HG02571 (cell line): ENCODE data around the gene COX7A2L.
"Not testable (repeated sequence)": the region's sequence is repeated elsewhere in the genome, so short reads cannot be mapped to it uniquely, and the experiment has no call there.

Experiments
- ATAC-seq: cut with Tn5 transposase; IDR thresholded peaks from one replicate; pipeline ENCODE4 v1.9.1; 2021; ENCODE audit warnings: mild to moderate bottlenecking, moderate library complexity; ENCODE audit not compliant: unreplicated experiment

The COX7A2L gene, protein sequence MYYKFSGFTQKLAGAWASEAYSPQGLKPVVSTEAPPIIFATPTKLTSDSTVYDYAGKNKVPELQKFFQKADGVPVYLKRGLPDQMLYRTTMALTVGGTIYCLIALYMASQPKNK

DNA sequence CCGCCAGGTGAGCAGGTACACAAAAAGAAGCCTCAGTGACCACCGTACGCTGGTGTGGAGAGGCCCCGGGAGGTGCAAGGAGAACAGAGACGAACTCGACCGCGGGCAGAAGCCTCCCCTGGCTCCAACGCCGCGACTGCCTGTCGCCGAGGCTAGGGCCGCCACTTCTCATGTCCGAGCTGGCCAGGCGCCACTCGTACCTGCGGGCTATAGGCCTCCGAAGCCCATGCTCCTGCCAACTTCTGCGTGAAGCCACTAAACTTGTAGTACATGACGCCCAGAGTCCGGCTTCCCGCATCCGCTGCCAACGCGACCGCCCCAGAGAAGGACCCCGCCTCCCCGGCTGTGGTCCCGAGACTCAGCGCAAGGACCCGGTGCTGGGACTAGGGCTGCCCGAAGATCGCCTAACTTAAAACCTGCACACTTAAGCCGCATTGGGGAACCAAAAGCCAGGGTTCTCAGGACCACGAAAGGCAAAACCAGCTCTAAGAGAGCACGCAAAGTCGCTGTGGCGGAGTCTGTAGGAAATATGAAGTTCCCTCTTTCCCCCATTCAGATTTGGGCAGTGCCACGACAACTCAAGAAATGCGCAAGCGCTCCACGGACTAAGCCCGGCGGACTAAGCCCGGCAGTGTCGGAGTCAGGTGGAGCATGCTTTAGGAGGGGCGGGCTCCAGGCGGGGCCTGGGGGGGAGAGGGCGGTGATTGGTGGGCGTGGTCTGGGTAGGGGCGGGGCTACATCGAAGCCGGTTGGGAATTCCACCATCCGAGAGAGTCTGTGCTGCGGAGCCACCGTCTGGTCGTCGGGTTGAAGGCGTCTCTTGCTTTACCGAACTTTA, at the start of gene COX7A2L:
TSS of gene COX7A2L (minus strand) at position 328 of the 838 bp plus-strand sequence. CDS start at position 272, 56 bp downstream.
- peak; percentile 91 for ATAC-seq

DNA sequence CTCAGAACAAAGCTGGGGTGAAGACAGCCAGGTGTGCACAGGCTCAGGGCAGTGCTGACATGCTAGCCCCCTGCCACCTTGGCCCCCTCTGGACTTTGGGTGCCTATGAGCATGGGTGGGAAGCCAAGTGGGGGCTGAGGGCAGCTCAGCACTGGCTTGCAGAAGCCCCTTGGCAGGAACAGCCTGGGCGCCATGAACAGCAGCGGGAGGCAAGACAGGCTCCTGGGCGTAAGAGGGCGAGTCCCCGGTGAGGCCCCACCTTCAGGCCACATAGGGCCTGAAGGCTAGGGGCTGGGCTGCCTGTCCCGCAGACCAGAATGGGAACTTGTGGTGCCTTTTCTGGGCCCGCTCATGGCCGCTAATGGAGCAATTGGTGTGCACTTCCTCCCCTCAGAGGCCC, 47.0 kb upstream of the COX7A2L start:
- no peak for ATAC-seq

DNA sequence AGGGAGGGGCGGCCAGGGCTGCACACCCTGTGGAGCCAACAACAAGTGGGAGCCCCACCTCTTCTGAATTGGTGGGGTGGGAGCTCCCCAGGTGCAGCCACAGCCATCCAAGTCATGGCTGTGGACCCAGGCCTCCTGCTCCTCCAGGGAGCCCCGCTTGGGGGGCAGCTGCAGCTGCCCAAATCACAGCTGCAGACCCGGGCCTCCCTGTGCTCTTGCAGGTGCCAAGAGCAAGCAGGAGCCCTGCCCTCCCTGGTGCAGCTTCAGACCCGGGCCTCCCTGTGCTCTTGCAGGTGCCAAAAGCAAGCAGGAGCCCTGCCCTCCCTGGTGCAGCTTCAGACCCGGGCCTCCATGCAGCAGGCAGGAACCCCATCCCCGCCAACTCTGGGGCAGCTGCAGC, 46.5 kb upstream of the COX7A2L start:
- no peak for ATAC-seq

DNA sequence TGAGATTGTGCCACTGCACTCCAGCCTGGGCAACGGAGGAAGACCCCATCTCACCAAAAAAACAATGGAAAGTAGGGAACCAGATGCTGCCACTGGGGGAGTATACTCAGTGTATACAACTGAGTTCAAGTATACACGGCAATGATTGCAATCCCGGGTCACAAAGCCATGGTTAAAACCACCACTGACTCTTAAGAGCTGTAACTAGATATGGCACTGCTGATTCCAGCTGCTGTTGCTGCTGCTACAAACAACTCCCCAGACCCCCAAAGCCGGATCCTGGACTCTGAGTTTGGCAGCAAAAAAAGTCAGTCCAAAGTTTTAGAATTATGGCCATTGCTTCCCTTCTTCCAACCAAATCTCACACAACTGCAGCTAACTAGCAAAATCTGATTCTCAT, 43.7 kb upstream of the COX7A2L start:
- no peak for ATAC-seq

DNA sequence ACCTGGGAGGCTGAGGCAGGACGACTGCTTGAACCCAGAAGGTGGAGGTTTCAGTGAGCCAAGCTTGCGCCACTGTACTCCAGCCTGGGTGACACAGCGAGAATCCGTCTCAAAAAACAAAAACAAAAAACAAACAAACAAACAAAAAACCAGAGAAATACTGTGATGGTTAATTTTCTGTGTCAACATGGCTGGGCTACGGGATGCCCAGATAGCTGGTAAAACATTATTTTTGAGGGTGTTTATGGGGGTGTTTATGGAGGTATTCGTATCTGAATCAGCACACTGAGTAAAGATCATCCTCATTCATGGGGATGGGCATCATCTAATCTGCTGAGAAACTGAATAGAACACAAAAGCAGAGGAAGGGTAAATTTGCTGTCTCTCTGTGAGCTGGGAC, 40.8 kb upstream of the COX7A2L start:
- ATAC-seq, result no peak

DNA sequence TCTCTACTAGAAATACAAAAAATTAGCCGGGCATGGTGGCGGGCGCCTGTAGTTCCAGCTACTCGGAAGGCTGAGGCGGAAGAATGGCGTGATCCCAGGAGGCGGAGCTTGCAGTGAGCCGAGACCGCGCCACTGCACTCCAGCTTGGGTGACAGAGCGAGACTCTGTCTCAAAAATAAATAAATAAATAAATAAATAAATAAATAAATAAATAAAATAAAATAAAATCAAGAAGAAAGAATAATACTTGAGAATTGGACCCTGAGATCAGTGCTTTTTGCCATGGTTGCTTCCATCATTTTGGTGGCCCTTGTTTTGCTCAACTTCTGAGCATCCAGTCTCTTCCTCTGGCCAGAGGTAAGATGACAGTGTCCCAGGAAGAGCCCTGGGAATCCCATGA, 37.0 kb upstream of the COX7A2L start:
- ATAC-seq, result not testable (repeated sequence)

DNA sequence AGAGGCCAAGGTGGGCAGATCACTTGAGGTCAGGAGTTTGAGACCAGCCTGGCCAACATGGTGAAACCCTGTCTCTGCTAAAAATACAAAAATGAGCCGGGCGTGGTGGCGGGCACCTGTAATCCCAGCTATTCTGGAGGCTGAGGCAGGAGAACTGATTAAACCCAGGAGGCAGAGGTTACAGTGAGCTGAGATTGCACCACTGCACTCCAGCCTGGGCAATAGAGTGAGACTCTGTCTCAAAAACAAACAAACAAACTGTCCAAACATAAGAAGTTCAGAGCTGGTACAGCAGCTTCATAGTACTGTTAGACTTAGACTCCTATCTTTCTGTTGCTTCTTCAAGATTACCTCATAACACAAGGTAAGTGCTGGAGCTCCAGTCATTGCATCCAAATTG, 32.3 kb upstream of the COX7A2L start:
- not testable (repeated sequence) for ATAC-seq

DNA sequence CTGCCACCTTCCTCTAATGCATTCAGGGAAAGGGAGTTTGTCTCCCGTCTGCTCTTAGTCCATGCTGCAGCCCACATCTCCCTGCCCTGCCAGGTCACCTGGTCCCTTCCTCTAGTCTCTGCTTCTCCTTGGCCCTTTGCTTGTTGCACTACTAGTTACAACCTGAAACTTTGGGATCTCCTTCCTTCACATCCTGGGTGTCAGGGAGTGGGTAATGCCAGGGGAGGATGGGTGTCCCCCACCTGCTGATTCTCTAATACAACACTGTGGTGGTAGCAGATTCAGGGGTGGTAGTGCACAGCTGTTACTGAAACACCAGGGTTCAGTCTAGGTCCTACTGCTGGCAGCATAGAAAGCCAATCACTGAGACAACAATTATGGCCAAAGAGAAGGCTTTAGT, 31.2 kb upstream of the COX7A2L start:
- no peak for ATAC-seq

DNA sequence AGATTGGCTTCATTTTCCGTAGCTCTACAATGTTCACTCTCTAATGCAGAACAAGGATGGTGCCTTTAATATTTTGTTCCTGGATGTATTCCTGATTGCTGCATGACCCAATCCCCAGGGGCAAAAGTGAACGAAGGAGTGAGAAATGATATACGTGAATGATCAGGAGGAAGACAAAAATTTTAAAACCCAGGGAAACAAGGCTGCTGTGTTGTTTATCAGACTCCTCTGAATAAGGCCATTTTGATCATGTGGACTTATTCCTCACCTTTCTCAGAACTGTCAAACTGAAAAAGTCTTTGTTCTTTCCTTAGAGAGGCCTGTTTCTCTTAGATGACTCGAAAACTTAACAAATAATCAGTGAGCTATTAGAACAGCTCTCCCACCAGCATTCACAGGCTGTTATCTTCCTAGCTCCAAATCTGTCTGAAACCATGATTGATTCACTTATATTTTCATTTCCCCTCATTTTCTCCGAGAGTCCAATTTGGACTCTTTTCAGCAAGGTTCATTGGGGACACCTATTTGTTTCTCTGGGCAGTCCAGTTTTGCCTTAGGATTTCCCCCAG, 29.5 kb upstream of the COX7A2L start:
- no peak for ATAC-seq

DNA sequence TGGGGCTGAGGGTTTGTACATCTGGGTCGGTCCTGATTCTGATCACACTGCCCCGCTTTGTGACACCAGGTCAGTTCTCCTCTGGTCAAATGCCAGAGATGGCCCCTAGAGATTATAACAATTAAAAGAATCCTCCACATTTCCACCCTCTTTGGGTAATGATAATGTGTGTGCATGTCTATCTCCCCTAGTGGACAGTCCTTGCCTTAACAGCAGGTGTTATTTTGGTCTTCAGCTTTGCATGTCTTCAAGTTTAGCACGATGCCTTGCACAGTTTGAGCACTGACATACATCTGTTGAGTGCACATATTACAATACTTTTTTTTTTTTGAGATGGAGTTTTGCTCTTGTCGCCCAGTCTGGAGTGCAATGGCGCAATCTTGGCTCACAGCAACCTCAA, 25.7 kb upstream of the COX7A2L start:
- no peak for ATAC-seq

DNA sequence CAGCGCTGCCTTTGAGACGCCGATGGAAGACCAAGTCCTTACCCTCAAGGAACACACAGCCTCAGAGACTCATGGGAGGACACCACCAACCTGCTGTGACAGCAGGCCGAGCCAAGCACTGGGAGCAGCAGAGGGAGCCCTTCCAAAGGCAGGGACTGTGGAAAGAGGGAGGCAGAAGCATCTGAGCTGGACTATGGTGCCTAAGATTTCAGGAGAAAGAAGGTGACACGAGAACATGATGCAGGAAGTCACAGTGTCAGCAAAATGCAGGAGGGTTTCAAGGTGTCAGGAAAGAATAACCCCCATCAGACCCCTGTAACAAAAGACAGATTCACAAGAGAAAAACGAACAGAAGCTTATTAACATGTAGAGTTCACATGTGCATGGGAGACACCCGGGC, 24.2 kb upstream of the COX7A2L start:
- no peak for ATAC-seq

DNA sequence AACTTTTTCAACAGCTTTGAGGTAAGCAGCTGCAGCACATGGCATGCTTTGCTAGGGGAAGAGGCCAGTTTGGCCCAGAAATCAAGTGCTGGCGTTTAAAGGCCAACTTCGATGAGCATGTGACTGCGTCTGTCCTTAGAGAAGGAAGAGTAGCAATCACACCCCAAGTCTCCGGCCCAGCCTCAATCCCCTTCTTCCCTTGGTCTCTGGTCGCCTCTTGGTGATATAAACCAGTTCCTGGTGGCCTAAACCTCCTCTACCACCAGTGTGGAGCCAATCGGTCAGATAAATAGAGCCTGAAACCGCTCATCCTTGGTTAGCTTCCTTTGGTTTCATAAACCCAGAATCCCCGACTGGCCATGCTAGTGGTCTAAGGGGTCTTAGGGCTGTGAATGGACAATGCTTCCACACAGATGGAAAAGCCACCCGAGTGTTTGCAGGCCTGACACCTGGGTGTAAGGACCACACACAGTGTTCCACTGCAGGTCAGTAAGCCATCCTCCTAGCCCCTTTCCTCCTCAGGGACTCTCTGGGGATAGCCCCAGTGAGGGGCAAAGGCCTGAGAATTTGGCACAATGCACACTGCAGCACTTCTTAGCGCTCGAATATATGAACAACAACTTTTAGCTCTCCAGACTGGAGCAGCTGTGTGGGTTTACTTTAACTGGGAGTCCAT, 23.0 kb upstream of the COX7A2L start:
- no peak for ATAC-seq

DNA sequence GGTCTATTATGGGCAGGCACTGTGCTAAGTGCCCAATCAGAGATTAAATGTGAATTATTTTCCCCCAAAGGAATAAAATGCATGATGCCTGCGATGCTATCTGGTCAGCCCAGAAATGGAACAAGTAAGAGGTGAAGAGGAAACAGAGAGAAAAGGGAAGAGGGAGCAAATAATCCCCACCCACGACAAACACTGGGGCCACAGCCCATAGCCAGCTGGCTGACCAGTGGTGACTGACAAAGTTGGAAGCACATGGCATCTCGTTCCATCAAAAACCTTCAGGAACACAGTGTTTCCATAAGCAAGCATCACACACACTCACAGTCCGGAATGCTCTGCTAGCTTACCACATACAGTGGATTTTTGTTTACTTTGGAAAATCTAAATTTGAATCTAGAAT, 21.1 kb upstream of the COX7A2L start:
- no peak for ATAC-seq

DNA sequence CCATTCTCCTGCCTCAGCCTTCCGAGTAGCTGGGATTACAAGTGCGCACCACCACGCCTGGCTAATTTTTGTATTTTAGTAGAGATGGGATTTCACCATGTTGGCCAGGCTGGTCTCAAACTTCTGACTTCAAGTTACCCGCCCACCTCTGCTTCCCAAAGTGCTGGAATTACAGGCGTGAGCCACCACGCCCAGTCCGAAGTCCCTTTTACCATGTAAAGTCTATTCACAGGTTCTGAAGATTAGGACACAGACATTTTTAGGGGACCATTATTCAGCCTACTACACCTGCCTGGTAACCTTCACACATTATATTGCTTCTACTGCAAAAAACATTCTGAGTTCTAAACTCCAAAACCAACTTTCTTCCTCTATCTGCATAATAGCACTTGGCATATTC, 19.0 kb upstream of the COX7A2L start:
- not testable (repeated sequence) for ATAC-seq

DNA sequence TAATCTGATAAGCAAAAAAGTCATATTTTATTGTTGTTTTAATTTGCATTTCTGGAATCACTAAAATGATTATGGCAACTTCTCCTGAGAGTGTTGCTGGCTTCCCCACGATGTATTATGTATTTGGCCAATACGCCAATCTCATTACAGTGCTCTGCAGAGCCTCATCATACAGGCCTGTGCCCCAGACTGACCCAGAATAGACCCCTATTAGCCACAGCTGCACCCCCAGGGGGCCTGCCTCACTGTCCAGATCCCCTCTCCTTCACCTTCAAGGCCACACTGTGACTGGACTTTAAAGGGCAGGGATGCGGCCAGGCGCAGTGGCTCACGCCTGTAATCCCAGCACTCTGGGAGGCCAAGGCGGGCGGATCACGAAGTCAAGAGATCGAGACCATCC, 17.4 kb upstream of the COX7A2L start:
- ATAC-seq, result no peak

DNA sequence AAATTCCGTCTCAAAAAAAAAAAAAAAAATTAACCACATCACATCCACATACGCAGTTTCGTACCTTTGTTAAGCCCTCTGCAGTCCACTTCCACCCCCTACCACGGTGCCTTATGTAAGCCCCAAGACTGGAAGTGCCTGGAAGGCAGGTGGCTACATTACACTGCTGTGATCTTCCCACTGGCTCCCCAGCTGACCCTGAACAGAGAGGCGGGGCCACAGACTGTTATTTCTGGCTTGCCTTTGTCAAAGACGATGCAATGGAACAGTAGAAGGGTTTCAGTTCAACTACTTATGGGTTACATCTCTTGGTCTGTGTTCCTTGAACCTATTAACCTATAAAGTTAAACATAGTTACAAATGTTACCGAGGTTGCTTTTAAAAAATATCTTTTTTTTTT, 15.7 kb upstream of the COX7A2L start:
- no peak for ATAC-seq

DNA sequence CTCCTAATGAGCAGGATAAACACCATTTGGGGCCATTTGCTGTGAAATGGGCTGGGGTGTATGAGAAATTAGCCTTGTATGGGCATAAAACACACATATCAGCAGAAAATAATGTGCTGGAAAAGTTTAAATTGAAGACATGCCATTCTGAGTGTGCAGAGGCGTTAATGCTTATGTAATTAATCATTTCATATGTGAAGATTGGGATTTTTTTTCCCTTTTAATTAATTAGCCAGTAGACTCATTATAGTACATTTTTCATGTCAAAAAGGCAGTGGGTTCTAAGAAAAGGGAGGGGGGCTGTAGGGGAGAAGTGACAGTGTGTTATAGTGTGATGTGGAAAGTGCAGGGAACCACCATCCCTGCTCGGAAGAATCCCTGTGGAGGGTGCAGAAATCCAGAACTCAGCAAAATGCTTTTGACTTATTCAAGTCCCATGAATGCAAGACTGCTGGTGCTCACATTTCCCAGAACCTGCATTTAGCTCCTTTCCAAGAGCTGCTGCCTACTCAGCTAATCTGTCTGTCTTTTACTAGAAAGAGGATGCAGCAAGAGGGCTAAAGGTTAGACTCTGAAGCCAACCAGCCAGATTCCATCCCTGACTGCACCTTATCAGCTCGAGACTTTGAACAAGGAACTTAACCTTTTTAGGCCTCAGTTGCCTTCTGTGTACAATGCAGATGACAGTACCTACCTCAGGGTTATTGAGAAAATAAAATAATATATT, 11.6 kb upstream of the COX7A2L start:
- no peak for ATAC-seq

DNA sequence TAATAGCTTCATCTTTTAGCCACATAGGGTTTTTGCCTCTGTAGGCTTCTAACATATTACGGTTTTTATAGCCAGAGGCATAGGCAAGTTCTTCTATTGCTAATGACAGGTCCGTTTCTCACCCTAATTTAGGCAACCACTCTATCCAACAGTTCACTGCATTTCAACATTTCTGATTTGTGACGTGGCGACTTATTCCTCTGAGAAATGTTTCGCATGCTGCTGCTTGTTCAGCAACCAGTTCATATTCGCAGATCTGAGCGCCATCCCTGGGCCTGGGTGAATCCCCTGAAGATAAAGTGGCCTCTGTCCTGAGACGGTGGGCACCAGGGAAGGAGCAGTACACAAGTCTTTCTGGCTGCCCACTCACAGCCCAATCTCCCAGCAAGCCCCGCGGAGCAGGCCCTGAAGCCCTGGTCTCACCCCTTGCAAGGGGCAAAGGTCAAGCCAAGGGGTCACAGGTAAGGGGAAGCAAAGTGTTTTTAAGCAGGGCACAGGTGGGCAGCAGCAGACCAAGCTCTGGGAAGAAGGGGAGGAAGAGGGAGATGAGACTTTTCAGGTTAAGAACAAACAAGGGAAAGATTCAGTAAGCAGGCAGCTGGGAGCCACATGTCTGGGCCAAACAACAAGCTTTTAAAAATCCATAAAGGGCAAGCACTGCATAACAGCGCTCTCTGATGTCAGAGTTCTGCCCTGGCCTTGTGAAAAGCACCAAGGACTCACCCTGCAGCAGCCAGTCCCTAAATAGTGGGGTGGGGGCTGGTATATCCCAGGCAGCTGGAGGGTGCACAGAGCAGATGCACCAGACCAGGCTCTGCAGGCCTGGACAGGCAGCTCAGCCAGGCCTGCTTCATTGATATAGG, 10.8 kb upstream of the COX7A2L start:
- ATAC-seq, result no peak

DNA sequence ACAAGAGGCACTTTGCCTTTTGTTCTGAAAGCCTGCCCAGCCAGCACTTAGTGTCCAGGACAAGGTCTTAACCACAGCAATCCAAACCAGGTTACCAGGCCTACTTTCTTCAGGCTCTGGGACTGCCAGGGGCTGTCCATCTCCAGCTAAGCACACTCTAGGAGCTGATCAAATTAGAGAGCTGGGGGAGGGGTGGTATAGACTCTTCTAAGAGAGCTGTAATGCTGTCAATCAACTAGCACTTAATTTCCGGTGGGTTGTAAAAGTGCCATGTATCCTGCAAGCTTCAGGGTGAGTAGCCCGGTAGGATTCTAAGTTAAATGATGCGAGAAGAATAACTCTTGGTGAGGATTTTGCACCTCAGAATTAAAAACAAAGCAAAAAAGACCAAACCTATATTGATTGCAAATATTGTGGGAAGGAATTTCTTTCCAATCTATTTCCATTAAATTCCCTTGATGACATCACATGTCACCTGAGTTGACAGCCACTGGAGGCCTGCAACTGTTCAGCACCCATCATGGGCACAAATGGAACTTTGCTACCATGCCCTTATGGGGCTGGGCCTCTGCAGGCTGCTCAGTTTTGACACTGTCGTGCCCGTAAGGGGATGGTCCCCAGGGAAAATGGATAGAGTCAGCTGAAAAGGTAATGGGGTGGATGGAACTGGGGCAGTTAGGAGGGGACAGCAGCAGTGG, 8.7 kb upstream of the COX7A2L start:
- ATAC-seq, result no peak
